GM12891 (cell line): ENCODE results near the gene BOK.

Experiments
- DNase-seq: peaks from one replicate; pipeline ENCODE4 v3.0.0; 2011; ENCODE audit warnings: low spot score; ENCODE audit not compliant: insufficient read length
- FAIRE-seq: peaks from 2 replicates; lab custom pipeline; 2011; peaks lifted over from hg19 to GRCh38; lab: Jason Lieb, UNC
- PAX5 ChIP-seq: IDR thresholded peaks from 2 replicates; pipeline ENCODE4 v1.6.1; 2011; ENCODE audit warnings: low read length, moderate library complexity, mild to moderate bottlenecking; ENCODE audit not compliant: insufficient read depth, severe bottlenecking
- POLR2A ChIP-seq: IDR thresholded peaks from 2 replicates; pipeline ENCODE4 v1.6.1; 2011; ENCODE audit warnings: low read depth, low read length, control low read depth
- POLR2AphosphoS5 ChIP-seq: IDR thresholded peaks from 2 replicates; pipeline ENCODE4 v1.6.1; 2011; ENCODE audit warnings: low read depth, low read length, control low read depth
- POU2F2 ChIP-seq: IDR thresholded peaks from 2 replicates; pipeline ENCODE4 v1.6.1; 2011; ENCODE audit warnings: low read depth, mild to moderate bottlenecking, control low read depth, low read length, moderate library complexity
- SPI1 ChIP-seq: IDR thresholded peaks from 2 replicates; pipeline ENCODE4 v1.6.1; 2011; ENCODE audit warnings: low read depth, low read length, control low read depth
- TAF1 ChIP-seq: IDR thresholded peaks from 2 replicates; pipeline ENCODE4 v1.6.1; 2011; ENCODE audit warnings: low read depth, low read length, control low read depth

The BOK gene

DNA sequence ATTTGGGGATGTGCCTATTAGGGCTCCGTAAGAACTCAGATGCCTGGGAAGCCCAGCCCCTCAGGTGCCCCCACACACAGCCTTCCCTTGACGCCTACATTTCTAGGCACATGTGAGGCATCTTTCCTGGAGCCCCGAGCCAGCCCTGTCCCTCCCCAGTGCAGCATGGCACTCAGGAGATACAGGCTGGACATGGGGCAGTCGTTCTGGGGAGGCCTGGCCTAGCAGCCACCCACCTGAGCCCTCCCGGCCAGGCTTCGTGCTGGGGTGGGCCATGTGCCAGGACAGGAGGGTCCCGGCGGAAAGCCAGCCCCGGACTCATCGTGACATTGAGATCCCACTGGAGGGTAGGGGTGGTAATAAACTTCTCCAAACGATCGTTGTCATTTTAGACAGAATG is 15.2 kb downstream of the BOK start:
- TF ChIP-seq POLR2AphosphoS5 (no peak), TAF1 (no peak), POLR2A (no peak), SPI1 (no peak), PAX5 (no peak), POU2F2 (no peak)
- FAIRE-seq, result no peak
- no peak for DNase-seq

DNA sequence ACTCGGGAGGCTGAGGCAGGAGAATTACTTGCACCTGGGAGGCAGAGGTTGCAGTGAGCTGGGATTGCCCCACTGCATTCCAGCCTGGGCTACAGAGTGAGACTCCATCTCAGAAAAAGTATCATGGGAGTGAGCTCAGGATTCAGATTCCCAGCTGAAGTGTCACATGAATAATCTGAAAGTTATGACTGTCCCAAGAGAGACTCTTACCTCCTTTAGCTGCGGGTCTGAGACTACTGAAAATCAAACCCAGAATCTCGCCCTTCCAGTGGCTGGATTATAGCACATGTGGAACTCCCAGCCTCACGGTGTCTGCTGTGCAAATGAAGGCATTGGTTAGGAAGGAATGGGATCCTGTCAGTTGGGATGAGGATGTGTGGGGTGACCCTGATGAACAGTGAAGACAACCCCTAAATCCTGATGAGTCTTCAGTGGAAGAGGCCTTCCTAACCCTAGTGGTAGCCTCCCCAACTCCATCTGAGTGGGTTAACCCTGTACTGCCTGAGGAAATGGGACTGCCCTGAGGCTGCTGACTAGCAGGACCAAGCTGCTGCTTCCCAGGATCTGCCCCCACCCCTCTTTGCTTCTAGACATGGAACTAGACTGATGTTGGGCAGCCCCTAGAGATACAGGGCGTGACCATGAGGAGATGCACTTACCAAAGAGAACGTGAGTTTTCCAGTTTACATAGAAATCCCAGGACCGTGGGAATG is 16.5 kb downstream of the BOK start:
- TF ChIP-seq POLR2AphosphoS5, result no peak
- TF ChIP-seq PAX5, result no peak
- TF ChIP-seq TAF1, result no peak
- TF ChIP-seq POU2F2, result no peak
- no peak for TF ChIP-seq POLR2A
- TF ChIP-seq SPI1, result no peak
- FAIRE-seq, result no peak
- DNase-seq, result no peak

DNA sequence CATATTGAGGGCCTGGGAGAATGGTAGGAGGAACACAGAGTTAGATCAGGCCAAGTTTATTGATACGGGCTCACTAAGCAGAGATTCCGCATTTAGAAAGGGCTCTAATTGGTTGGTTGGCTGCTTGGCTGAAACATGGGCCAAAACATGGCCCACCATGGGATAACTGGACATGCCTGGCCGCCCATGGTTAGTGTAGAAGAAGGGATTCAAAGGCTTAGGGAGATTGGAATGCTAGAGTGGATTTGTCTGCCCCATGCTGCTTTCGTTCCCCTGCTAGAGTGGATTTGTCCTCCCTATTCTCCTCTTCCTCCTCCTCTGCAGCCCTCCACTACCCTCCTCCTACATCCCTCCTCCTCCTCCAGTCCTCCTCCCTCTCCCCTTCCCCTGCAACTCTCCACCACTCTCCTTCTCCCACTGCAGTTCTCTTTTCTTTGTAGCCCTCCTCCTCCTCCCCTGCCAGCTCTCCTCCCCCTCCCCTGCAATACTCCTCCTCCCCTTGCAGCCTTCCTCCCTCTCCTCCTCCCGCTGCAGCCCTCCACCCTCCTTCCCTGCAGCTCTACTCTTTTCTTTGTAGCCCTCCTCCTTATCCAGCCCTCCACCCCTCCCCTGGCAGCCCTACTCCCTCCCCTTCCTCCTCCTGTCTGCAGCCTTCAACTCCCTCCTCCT is 17.2 kb downstream of the BOK start:
- FAIRE-seq, result no peak
- DNase-seq, result no peak
- TF ChIP-seq POLR2A (no peak), POU2F2 (no peak), POLR2AphosphoS5 (no peak), TAF1 (no peak), PAX5 (no peak), SPI1 (no peak)

DNA sequence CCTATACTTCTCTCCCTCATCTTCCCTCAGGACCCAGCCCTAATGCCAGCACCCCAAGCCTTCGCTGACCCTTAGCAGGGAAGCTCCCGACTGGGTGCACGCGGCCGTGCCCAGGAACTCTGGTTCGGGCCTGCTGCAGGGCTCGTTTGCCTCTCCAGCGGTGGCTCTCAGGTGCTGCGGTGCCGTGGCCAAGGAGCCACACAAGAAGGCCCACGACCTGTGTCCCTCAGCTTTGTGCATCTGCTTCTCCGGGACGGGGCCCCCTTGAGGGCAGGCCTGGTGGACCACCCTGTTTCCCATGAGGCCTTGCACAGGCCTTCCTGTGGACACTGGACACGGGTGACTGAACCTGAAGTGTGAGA is 17.7 kb downstream of the BOK start:
- DNase-seq (no peak), FAIRE-seq (no peak)

DNA sequence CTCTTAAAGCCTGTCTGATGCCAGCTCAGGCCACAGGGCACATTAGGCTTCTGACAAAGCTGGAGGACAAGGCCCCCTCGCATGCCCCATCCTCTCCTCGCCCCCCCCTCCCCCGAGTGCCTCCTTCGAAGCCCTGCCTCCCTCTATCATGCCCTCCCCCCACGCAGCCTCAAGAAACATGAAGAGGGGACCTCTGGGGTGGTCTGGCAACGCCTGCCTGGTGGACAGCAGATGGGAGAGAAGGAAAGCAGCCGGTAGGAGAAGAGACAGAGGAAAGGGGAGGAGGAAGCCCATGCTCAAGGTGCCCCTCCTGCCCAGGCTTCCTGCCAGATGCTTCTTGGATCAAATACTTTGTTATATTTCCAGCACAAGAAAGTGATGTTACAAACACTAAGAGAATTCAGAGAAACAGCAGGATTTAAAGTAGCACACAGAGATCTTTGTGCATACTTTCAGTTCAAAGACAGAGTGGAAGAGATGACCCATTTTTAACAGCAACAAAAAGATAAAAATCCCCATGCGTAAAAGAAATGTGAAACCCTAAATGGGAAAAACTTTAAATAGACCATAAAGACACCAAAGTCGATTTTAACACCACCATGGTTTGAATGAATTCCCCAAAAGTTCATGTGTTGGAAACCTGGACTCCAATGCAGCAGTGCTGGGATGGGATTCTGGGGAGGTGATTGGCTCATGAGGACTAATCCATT is 19.0 kb downstream of the BOK start:
- DNase-seq (no peak), FAIRE-seq (no peak)
- TF ChIP-seq POU2F2 (no peak), POLR2AphosphoS5 (no peak), PAX5 (no peak), POLR2A (no peak), SPI1 (no peak), TAF1 (no peak)

More for the DNA sequence above, 17.7 kb downstream of the BOK start:
- TF ChIP-seq POLR2A (no peak), TAF1 (no peak), PAX5 (no peak), POLR2AphosphoS5 (no peak), SPI1 (no peak), POU2F2 (no peak)

DNA sequence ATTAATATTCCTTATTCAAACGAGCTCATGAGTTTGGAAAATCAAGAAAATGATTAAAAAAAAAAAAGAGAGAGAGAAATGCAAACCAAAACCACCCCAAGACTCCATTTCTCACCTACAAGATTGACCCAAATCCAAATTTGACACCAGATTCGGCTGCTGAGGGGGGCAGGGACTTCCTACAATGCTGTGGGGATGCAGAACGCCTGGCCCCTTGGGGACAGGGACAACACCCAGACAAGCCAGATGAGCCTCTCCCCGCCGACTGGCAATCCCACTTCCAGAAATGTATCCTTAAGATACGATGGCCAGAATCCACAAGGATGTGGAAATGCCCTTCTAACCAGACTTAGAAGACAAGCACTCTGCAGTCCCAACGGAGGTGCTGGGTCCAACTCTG is 20.7 kb downstream of the BOK start:
- TF ChIP-seq SPI1 (no peak), TAF1 (no peak), POLR2A (no peak), POLR2AphosphoS5 (no peak), PAX5 (no peak), POU2F2 (no peak)
- FAIRE-seq, result no peak
- DNase-seq, result no peak

DNA sequence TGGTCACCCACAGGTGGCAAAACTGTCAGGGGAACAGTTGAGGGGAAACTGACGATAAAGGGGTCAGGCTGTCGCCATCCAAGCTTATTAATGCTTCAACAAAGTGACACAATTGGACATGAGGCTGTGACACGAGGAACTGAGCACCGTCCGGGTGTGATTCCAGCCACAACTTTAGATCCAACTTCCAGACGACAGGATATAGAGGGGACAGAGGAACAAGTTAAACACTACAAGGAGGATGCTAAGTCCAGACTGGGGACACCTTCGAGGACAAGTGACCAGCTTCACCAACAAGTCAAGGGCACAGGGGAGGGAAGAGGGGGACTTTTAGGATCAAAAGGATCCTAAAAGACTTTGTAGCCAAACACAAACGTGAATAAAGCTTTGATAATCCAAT is 23.8 kb downstream of the BOK start:
- DNase-seq (no peak), FAIRE-seq (no peak)
- no peak for TF ChIP-seq TAF1
- no peak for TF ChIP-seq POLR2A
- no peak for TF ChIP-seq POLR2AphosphoS5
- TF ChIP-seq SPI1, result no peak
- no peak for TF ChIP-seq PAX5
- TF ChIP-seq POU2F2, result no peak

DNA sequence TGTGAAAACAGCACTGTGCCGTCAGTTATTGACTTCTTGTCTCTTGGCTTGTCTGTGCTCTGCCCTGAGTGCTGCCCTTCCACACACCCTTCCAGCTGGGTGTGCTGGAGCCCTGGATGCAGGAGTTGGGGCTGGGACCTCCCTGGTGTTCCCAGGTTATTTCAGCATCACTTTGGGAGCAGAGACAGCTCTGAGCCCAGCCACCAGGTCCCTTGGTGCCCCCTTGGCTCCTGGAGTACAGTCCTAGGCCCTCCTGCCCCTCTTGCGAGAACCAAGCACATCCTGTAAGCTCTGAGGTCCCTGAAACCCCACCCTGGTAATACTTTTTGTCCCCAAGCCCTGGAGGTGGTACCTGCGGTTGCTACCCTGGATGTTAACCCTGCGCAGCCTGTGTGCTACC is 24.3 kb downstream of the BOK start:
- TF ChIP-seq SPI1 (no peak), POLR2A (no peak), PAX5 (no peak), TAF1 (no peak), POLR2AphosphoS5 (no peak)
- no peak for FAIRE-seq
- DNase-seq, result no peak

DNA sequence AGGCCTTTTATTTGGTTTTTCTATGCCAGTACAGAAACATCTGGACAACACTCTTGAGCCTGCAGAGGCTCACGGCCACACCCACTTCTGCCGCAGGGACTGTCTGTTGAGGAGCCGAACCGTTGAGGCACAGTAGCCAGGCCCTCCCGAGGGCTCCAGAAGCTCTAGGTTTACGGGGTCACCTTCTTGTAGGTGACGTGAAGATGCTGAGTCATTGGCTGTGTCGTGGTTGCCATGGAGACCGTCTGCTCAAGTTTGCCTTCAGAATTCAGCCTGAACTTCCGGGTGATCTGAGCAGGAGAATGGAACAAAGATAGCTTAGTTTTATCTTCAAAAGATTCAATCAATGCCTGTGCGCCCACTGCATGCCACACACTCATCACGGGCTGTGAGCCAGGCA is 25.9 kb downstream of the BOK start:
- FAIRE-seq (no peak), DNase-seq (no peak)
- no peak for TF ChIP-seq POLR2A
- no peak for TF ChIP-seq POU2F2
- TF ChIP-seq PAX5, result no peak
- TF ChIP-seq SPI1, result no peak
- no peak for TF ChIP-seq TAF1
- TF ChIP-seq POLR2AphosphoS5, result no peak
